ENCODE results near the gene HJV. TPM values are rescaled to one million over a fixed set of nuclear protein-coding genes. Genes with fewer than 3 reads are reported as not detected.
A peak's percentile ranks its signal among the peaks of the same experiment; 100 is the strongest.

The HJV gene
- total and polyA plus RNA-seq, 9 donors: 128 to 235 (median 181) TPM

DNA sequence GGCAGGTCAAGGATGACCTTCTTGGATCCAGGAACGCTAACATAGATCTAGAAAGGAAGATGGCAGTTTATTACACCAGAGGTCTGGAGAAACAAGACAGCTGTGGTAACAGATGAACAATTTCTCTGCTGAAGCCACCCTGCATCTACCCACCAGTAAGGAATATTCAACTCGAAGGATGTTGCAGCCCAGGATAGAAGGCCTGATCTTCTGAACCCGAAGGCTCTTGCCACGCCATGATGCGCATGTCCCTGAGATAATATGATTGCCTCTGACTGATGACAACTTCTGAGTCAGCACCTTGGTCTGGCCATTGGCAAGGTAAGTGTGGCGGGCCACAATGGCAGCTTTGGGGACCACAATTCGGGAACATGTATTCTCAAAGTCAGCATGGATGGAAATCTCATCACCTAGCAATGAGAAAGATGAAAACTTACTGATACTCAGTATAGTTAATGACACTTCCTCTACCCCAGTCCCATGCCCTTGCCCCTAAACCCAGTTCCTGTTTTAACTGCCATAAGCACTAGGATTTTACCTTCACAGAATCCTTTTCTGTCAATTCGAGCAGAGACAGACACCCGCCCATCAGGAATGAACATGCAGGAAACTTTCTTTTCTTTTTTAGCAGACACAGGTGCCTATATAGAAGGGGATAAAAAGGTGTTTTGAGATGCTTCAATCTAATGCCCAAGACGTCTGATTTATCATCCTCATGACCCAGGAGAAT is 27.0 kb downstream of the HJV start:
- peaks cover 37% of the 10 kb centered on the region for H3K4me1 ChIP-seq (ENCODE audit: control insufficient read depth, insufficient read depth, low read length)
- 80% methylated on average over 2 of the region's 10 CpGs for WGBS (ENCODE audit: insufficient coverage)
- H3K4me3 ChIP-seq (ENCODE audit: low read length): peak overlapping the region; percentile 88
- H3K27me3 ChIP-seq (ENCODE audit: control insufficient read depth, insufficient read depth, low read length): no peaks in the 10 kb centered on the region
- H3K27ac ChIP-seq (ENCODE audit: low read length): peak overlapping the region; percentile 82
- peaks cover 31% of the 10 kb centered on the region for H3K36me3 ChIP-seq (ENCODE audit: control insufficient read depth, insufficient read depth, low read length)
- H3K9me3 ChIP-seq (replicated peaks; ENCODE audit: control insufficient read depth, low read depth, low read length): no peaks in the 10 kb centered on the region
- DNase-seq: no peak

DNA sequence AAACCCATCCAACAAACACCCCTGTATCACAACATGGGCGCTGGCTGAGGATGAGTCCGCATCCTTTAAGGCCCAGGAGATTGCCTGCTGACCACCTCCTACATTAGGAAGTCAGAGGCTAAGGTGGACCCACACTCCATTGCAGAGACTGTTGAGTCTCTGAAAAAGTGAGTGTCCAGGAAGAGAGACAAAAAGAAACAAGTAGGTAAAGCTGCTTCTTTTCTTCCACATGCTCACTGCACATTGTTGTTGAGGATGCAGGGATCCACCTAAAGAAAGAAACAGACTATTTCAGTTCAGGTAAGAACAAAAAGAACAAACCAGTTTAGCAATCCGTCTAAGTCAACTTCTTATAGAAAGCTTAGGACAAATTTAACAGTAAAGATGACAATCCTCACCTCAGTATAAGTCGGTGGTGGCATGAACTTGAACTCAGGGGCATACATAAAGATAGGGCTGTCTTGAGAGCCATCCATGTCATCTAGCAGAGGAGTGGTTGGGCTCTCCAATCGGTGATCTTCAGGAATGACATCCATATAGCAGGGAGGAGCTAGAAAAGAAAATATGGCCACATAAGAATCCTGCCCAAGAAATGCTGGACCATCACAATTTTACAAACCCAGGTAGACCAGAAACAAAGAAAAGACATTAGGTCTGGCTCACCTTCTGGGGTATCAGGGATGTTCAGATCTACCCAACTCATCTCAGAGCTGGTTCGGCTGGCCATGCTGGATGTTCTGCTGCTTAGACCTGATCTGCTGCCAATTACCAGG is 27.7 kb downstream of the HJV start:
- no CpG with 5 or more reads among the region's 6 CpGs for WGBS (ENCODE audit: insufficient coverage)
- Histone ChIP-seq H3K27me3 (ENCODE audit: control insufficient read depth, insufficient read depth, low read length) (no peaks in the 10 kb centered on the region), H3K36me3 (ENCODE audit: control insufficient read depth, insufficient read depth, low read length) (peaks cover 31% of the 10 kb centered on the region), H3K27ac (ENCODE audit: low read length) (peak overlapping the region; percentile 82), H3K4me3 (ENCODE audit: low read length) (peak overlapping the region; percentile 88), H3K9me3 (replicated peaks; ENCODE audit: control insufficient read depth, low read depth, low read length) (no peaks in the 10 kb centered on the region), H3K4me1 (ENCODE audit: control insufficient read depth, insufficient read depth, low read length) (peaks cover 29% of the 10 kb centered on the region)
- peak; percentile 40 for DNase-seq

DNA sequence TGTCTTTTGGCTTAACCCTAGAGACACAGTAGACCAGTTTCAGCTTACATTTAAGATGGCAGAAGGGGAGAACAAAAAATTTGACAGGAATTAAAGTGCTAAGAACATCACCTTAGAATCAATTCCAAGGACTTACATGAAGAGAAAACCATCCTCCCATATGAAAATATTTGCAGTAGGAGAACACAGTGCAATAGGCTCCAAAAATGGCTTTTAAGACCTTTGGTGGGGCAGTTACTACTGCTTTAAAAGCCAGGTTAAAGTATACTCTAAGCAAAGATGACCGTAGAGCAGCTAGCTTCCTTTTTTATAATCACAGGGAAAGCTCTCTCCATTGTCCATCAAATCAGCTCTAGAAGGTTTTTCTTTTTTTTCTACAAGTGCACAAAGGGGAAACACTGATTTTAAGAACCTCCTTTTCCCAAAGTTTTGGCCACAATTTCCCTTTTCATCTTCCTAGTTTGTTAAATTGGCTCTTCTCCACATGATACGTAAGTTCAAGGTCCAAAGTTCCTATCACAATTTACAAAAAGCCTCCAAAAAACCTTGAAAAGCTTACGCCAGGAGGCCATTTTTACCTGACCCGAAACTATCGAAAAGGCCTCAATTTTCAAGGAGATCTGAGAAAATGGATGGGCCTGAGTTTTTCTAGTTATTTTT is 28.4 kb downstream of the HJV start:
- Histone ChIP-seq H3K4me1 (ENCODE audit: control insufficient read depth, insufficient read depth, low read length) (peaks cover 26% of the 10 kb centered on the region), H3K9me3 (replicated peaks; ENCODE audit: control insufficient read depth, low read depth, low read length) (no peaks in the 10 kb centered on the region), H3K27ac (ENCODE audit: low read length) (peak overlapping the region; percentile 54), H3K4me3 (ENCODE audit: low read length) (peak overlapping the region; percentile 88), H3K27me3 (ENCODE audit: control insufficient read depth, insufficient read depth, low read length) (no peaks in the 10 kb centered on the region), H3K36me3 (ENCODE audit: control insufficient read depth, insufficient read depth, low read length) (peaks cover 31% of the 10 kb centered on the region)
- no CpG with 5 or more reads among the region's 5 CpGs for WGBS (ENCODE audit: insufficient coverage)
- DNase-seq: no peak

DNA sequence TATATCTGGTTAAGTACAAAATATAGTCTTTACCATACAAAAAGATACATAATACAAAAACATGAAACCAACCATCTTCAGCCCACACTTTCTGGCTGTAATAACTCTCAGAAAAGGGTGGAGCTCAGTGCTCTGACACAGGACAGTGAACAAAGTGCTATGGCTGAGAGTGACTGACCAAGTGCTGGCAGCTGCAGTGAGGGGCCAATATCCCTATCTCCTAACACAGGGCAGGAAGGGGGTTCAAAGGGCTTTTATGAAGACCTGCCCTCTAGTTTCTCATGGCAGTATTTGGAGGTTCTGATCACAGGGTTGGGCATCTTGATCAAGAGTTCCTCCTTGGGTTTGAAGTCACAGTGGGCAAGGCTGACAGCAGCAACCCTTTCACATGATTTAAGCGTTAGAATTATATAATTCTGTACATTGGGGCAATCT is 29.0 kb downstream of the HJV start:
- no peaks in the 10 kb centered on the region for H3K27me3 ChIP-seq (ENCODE audit: control insufficient read depth, insufficient read depth, low read length)
- WGBS (ENCODE audit: insufficient coverage): no CpG with 5 or more reads among the region's 1 CpG
- H3K4me1 ChIP-seq (ENCODE audit: control insufficient read depth, insufficient read depth, low read length): peaks cover 24% of the 10 kb centered on the region
- no peaks in the 10 kb centered on the region for H3K9me3 ChIP-seq (replicated peaks; ENCODE audit: control insufficient read depth, low read depth, low read length)
- H3K4me3 ChIP-seq (ENCODE audit: low read length): peak overlapping the region; percentile 11
- no peak for DNase-seq
- H3K27ac ChIP-seq (ENCODE audit: low read length): peak overlapping the region; percentile 54
- peaks cover 31% of the 10 kb centered on the region for H3K36me3 ChIP-seq (ENCODE audit: control insufficient read depth, insufficient read depth, low read length)

DNA sequence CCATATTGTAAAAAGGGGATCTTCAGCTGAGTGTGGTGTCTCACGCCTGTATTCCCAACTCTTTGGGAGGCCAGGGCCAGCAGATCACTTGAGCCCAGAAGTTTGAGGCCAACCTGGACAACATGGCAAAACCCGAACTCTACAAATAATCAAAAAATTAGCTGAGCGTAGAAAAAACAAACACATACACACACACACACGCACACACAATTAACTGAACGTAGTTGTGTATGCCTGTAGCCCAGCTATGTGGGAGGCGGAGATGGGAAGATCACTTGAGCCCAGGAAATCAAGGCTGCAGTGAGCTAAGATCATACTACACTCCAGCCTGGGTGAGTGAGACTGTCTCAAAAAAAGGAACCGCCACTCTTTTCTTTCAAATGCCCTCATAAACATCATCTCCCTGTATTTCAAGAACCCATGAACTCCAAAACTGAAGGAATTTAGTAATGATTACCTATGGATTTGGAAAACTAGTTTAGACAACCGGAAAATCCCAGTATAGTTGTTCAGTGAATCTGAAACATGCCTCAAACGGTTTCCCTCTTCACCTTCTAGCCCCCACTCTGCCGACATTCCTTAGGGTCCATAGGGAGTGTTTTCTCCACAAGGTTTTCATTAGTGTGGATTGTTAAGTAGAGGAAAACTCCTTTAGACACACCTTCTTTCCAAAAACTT is 29.7 kb downstream of the HJV start:
- no peak overlapping the region for H3K4me3 ChIP-seq (ENCODE audit: low read length)
- peaks cover 18% of the 10 kb centered on the region for H3K4me1 ChIP-seq (ENCODE audit: control insufficient read depth, insufficient read depth, low read length)
- no CpG with 5 or more reads among the region's 10 CpGs for WGBS (ENCODE audit: insufficient coverage)
- H3K27ac ChIP-seq (ENCODE audit: low read length): peak overlapping the region; percentile 54
- H3K9me3 ChIP-seq (replicated peaks; ENCODE audit: control insufficient read depth, low read depth, low read length): no peaks in the 10 kb centered on the region
- peak; percentile 78 for DNase-seq
- peaks cover 31% of the 10 kb centered on the region for H3K36me3 ChIP-seq (ENCODE audit: control insufficient read depth, insufficient read depth, low read length)
- no peaks in the 10 kb centered on the region for H3K27me3 ChIP-seq (ENCODE audit: control insufficient read depth, insufficient read depth, low read length)

DNA sequence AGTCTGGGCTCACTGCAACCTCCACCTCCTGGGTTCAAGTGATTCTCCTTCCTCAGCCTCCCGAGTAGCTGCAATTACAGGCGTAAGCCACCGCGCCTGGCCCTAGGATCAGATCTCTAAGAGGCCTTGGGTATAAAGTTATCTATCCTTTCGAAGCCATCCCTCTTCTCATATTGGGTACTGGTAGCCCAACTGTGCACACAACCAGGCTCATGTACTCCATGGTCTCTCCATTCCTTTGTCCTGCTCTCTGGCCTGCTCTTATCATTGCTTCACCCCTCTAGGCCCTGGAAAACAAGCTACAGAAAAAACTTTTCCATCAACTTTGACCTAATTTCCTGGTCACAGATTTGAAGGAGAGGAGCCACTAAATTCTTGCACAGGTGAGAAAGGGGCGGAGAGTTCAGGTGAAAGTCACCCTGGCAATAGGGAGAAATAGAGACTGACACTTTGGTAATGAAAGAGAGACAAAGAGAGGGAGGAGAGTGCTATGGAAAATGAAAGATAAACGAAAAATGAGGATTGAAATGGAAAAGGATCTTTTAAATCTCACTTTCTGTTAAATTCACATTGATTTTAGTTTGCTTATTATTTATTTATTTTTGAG is 31.2 kb downstream of the HJV start:
- Histone ChIP-seq H3K27me3 (ENCODE audit: control insufficient read depth, insufficient read depth, low read length) (no peaks in the 10 kb centered on the region), H3K27ac (ENCODE audit: low read length) (no peak overlapping the region), H3K36me3 (ENCODE audit: control insufficient read depth, insufficient read depth, low read length) (peaks cover 30% of the 10 kb centered on the region), H3K4me1 (ENCODE audit: control insufficient read depth, insufficient read depth, low read length) (peaks cover 28% of the 10 kb centered on the region), H3K9me3 (replicated peaks; ENCODE audit: control insufficient read depth, low read depth, low read length) (no peaks in the 10 kb centered on the region), H3K4me3 (ENCODE audit: low read length) (no peak overlapping the region)
- DNase-seq: no peak
- WGBS (ENCODE audit: insufficient coverage): 100% methylated on average over 2 of the region's 7 CpGs

DNA sequence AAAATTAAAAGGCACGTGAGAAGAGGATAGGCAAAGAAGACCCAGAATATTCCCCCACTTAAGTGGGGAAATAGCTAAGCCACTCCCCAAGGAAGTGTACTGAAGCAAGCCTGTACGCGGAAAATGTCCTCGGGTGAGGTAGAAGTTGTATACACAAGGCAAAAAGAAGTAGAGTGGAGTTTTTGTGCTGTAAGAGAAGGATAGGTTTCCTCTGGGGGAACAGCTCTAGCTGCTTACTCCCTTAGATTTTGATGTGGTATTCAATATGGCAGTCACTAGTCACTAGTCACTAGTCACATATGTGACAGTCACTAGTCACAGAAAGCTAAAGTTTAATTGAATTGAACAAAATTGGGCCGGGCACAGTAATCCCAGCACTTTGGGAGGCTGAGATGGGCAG is 32.8 kb downstream of the HJV start:
- H3K27me3 ChIP-seq (ENCODE audit: control insufficient read depth, insufficient read depth, low read length): no peaks in the 10 kb centered on the region
- peaks cover 33% of the 10 kb centered on the region for H3K4me1 ChIP-seq (ENCODE audit: control insufficient read depth, insufficient read depth, low read length)
- H3K4me3 ChIP-seq (ENCODE audit: low read length): no peak overlapping the region
- 100% methylated on average over 1 of the region's 5 CpGs for WGBS (ENCODE audit: insufficient coverage)
- H3K9me3 ChIP-seq (replicated peaks; ENCODE audit: control insufficient read depth, low read depth, low read length): no peaks in the 10 kb centered on the region
- H3K27ac ChIP-seq (ENCODE audit: low read length): no peak overlapping the region
- H3K36me3 ChIP-seq (ENCODE audit: control insufficient read depth, insufficient read depth, low read length): peaks cover 14% of the 10 kb centered on the region
- no peak for DNase-seq

DNA sequence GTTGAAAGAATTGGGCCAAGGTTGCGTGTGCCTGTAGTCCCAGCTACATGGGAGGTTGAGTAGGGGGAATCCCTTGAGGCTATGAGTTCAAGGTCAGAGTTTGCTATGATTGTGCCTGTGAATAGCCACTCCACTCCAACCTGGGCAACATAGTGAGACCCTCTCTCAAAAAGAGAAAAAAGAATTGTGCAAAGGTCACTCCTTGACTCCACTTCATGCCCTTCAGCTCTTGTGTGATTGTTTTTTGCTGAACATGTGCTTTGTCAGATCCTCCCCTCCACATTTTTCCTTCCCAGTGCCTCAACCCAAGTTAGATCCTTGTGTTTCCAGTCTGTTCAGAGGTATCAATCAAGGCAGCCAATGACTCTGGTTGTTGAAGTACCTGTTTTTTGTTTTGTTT is 33.6 kb downstream of the HJV start:
- H3K4me3 ChIP-seq (ENCODE audit: low read length): no peak overlapping the region
- H3K27ac ChIP-seq (ENCODE audit: low read length): no peak overlapping the region
- no peaks in the 10 kb centered on the region for H3K9me3 ChIP-seq (replicated peaks; ENCODE audit: control insufficient read depth, low read depth, low read length)
- H3K4me1 ChIP-seq (ENCODE audit: control insufficient read depth, insufficient read depth, low read length): peaks cover 36% of the 10 kb centered on the region
- peaks cover 6% of the 10 kb centered on the region for H3K36me3 ChIP-seq (ENCODE audit: control insufficient read depth, insufficient read depth, low read length)
- H3K27me3 ChIP-seq (ENCODE audit: control insufficient read depth, insufficient read depth, low read length): no peaks in the 10 kb centered on the region
- DNase-seq: no peak
- WGBS (ENCODE audit: insufficient coverage): no CpG with 5 or more reads among the region's 1 CpG

DNA sequence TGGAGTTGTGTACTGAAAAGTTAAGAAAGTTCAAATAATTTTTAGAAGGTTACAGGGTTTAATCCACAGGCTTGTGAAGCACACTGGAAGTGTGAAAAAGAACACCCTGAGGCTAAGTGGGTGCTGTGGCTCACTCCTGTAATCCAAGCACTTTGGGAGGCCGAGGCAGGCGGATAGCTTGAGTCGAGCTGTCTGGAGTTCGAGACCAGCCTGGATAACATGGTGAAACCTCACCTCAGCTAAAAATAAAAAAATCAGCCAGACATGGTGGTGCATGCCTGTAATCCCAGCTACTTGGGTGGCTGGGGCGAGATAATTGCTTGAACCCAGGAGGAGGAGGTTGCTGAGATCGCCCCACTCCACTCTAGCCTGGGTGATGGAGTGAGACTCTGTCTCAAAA is 35.0 kb downstream of the HJV start:
- no CpG with 5 or more reads among the region's 6 CpGs for WGBS (ENCODE audit: insufficient coverage)
- H3K27me3 ChIP-seq (ENCODE audit: control insufficient read depth, insufficient read depth, low read length): no peaks in the 10 kb centered on the region
- H3K36me3 ChIP-seq (ENCODE audit: control insufficient read depth, insufficient read depth, low read length): no peaks in the 10 kb centered on the region
- H3K9me3 ChIP-seq (replicated peaks; ENCODE audit: control insufficient read depth, low read depth, low read length): no peaks in the 10 kb centered on the region
- no peak overlapping the region for H3K4me3 ChIP-seq (ENCODE audit: low read length)
- no peak for DNase-seq
- H3K4me1 ChIP-seq (ENCODE audit: control insufficient read depth, insufficient read depth, low read length): peaks cover 45% of the 10 kb centered on the region
- peak overlapping the region; percentile 96 for H3K27ac ChIP-seq (ENCODE audit: low read length)

Data from muscle of leg (tissue), 11 donors.